ENCODE results near the gene GIPC1.

- TF ChIP-seq CTCF (IDR thresholded peaks at IDR 0.05) (no peak), POLR2A (IDR thresholded peaks at IDR 0.05) (no peak)
These were observed 8.4 kb downstream of the GIPC1 start for GRCh38 chr19:14487370-14488125.

All from lower leg skin (tissue), 3 donors.